ENCODE data around the gene GNAI3.

- no peak for TF ChIP-seq EZH2 (IDR thresholded peaks at IDR 0.05; ENCODE audit: low read depth)
- TF ChIP-seq CTCF (conservative IDR thresholded peaks at IDR 0.05): no peak
Observed at GRCh38 chr1:109517337-109517736, 31.1 kb upstream of the GNAI3 start.

Measured in PC-9 (cell line).